ENCODE results near the gene EEFSEC.

Gene EEFSEC

GRCh38 chr3:128412180-128413002 is 259.1 kb downstream of the EEFSEC start:
- no peak for TF ChIP-seq CTCF (IDR thresholded peaks at IDR 0.05; ENCODE audit: insufficient read depth, low read length, poor library complexity, severe bottlenecking)
- H3K27me3 ChIP-seq (replicated peaks; ENCODE audit: control insufficient read depth, insufficient read depth, low read length) = no peaks in the 10 kb centered on the region
- H3K36me3 ChIP-seq (ENCODE audit: control insufficient read depth, insufficient read depth, low read length) = no peaks in the 10 kb centered on the region
- H3K4me3 ChIP-seq (replicated peaks; ENCODE audit: low read depth, low read length) = no peak overlapping the region
- no peak for DNase-seq (ENCODE audit: extremely low read depth, insufficient read length)

GRCh38 chr3:128413003-128413370 is 259.7 kb downstream of the EEFSEC start:
- Histone ChIP-seq H3K4me3 (replicated peaks; ENCODE audit: low read depth, low read length) (no peak overlapping the region), H3K36me3 (ENCODE audit: control insufficient read depth, insufficient read depth, low read length) (no peaks in the 10 kb centered on the region), H3K27me3 (replicated peaks; ENCODE audit: control insufficient read depth, insufficient read depth, low read length) (no peaks in the 10 kb centered on the region)
- no peak for DNase-seq (ENCODE audit: extremely low read depth, insufficient read length)
- TF ChIP-seq CTCF (IDR thresholded peaks at IDR 0.05; ENCODE audit: insufficient read depth, low read length, poor library complexity, severe bottlenecking) = no peak

- H3K36me3 ChIP-seq (ENCODE audit: control insufficient read depth, insufficient read depth, low read length) = no peaks in the 10 kb centered on the region
- no peaks in the 10 kb centered on the region for H3K27me3 ChIP-seq (replicated peaks; ENCODE audit: control insufficient read depth, insufficient read depth, low read length)
- TF ChIP-seq CTCF (IDR thresholded peaks at IDR 0.05; ENCODE audit: insufficient read depth, low read length, poor library complexity, severe bottlenecking) = no peak
- no peak for DNase-seq (ENCODE audit: extremely low read depth, insufficient read length)
- H3K4me3 ChIP-seq (replicated peaks; ENCODE audit: low read depth, low read length) = no peak overlapping the region
Measured at GRCh38 chr3:128413413-128414205, 260.3 kb downstream of the EEFSEC start.

- no peak for TF ChIP-seq CTCF (IDR thresholded peaks at IDR 0.05; ENCODE audit: insufficient read depth, low read length, poor library complexity, severe bottlenecking)
- no peak for DNase-seq (ENCODE audit: extremely low read depth, insufficient read length)
- H3K36me3 ChIP-seq (ENCODE audit: control insufficient read depth, insufficient read depth, low read length) = no peaks in the 10 kb centered on the region
Measured at GRCh38 chr3:128415200-128415772, 262.0 kb downstream of the EEFSEC start.

GRCh38 chr3:128415773-128416577 is 262.7 kb downstream of the EEFSEC start:
- DNase-seq (ENCODE audit: extremely low read depth, insufficient read length) = no peak
- H3K36me3 ChIP-seq (ENCODE audit: control insufficient read depth, insufficient read depth, low read length) = no peaks in the 10 kb centered on the region
- TF ChIP-seq CTCF (IDR thresholded peaks at IDR 0.05; ENCODE audit: insufficient read depth, low read length, poor library complexity, severe bottlenecking) = no peak
- H3K4me3 ChIP-seq (replicated peaks; ENCODE audit: low read depth, low read length) = no peak overlapping the region
- H3K27me3 ChIP-seq (replicated peaks; ENCODE audit: control insufficient read depth, insufficient read depth, low read length) = no peaks in the 10 kb centered on the region

More at GRCh38 chr3:128415200-128415772, 262.0 kb downstream of the EEFSEC start:
- no peaks in the 10 kb centered on the region for H3K27me3 ChIP-seq (replicated peaks; ENCODE audit: control insufficient read depth, insufficient read depth, low read length)
- H3K4me3 ChIP-seq (replicated peaks; ENCODE audit: low read depth, low read length) = no peak overlapping the region
